RKO (cell line): ENCODE data around the gene NXN.
"Not testable (repeated sequence)": the region's sequence is repeated elsewhere in the genome, so short reads cannot be mapped to it uniquely, and the experiment has no call there.

ENCODE experiments used
- DNase-seq: peaks from one replicate; pipeline ENCODE4 v3.0.0-alpha.2; 2016; ENCODE audit warnings: low spot score

The NXN gene

DNA sequence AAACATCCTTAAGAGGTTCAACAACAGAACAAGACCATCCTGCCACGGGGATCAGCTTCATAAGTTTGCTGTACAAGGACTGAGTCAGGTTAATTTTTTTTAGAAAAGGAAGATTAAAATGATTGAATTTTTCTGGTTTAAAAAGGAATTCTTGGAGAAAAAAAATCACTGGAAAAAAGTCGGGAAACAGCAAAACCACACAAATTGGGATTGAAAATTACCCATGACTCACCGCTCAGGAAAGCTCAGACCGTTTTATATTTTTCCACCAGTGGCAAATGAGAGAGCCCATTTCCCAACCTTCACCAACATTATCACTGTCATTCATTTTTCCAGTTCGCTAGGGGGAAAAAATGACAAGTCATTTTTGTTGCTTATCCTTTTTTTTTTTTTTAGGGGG lies 150.8 kb downstream of the NXN start:
- no peak for DNase-seq

DNA sequence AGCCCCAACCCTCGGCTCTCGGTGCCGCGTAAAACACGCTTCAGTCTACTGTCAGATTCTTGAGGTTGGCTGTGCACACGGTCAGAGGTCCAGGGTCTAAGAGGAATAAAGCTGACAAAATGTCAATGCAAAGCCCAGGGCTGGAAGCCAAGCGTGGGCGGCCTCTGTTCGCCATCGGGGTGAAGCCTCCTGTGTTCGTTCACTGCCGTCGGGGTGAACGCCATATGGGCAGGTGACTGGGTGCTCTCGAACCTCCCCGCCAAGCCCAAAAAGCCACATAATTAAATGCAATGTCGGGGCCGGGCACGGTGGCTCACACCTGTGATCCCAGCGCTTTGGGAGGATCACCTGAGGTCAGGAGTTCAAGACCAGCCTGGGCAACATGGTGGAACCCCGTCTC lies 152.8 kb downstream of the NXN start:
- DNase-seq, result no peak

DNA sequence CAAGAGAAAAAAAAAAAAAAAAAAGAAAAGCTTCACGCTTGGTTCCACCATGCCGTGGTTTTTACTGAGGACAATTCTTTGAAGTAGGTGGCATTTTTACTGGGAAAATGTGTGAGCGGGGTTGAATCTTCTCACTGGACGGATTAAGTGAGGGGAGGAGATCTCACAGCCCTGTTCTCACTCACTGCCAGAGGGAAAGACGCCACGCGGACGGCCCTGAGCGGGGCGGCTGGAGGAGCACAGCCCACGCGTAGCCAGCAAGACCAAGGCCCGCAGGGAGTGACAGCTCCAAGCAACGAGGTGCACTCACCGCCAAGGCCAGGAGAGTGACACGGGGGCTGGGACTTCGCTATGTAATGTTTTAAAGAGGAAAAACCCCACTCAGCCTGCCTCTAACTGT lies 154.4 kb downstream of the NXN start:
- DNase-seq, result no peak

DNA sequence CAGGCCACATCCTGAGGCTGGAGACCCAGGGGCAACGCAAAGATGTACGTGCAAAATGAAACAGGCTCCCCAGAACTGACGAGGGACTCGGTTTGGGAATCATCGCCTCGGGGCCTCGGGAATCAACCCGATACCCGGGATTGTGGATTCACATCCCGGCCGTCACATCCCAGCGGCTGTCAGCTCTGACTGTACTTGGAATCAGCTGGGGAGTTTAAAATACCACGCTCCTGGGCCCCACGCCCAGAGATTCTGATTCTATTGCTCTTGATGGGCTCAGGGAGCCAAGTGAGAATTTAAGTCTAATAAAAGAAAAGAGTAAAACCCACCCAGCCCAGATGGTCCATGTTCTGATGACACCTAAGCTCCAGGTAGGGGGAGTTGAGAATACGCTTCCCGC lies 155.2 kb downstream of the NXN start:
- DNase-seq, result no peak

DNA sequence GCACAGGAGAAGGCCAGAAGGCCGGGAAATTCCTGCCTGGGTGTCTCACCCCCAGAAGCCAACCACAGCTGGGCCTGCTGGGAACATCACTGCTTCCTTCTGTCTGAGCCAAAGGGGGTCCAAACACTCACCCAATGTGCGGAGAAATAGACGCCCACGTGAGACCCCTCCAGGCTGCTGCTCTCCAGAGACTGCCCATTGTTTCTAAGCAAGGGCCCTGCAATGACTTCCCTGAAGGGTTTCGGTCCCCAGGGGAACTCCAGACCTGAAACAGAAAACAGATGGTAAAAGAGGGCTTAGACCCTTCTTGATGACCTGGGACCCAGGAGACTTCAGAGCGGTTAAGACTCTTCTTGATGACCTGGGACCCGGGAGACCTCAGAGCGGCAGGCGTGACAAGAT lies 156.1 kb downstream of the NXN start:
- no peak for DNase-seq

DNA sequence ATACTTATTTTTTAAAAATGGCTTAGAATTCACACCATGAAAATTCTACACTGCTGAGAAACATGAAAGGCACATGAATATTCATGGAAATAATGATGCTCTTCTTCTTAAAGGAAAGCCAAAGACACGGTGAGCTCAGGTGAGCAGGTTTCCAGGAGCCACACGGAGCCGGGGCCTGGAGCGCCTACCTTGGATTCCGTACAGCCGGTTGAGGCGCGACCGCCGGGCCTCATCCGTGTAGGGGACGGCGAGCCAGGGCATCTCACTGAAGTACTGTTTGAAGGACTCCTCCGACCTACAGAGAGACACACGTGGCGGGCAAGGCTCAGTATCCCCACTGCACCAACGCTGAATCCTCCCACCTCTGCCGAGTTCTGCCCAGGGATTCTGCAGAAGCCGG lies 160.3 kb downstream of the NXN start:
- no peak for DNase-seq

DNA sequence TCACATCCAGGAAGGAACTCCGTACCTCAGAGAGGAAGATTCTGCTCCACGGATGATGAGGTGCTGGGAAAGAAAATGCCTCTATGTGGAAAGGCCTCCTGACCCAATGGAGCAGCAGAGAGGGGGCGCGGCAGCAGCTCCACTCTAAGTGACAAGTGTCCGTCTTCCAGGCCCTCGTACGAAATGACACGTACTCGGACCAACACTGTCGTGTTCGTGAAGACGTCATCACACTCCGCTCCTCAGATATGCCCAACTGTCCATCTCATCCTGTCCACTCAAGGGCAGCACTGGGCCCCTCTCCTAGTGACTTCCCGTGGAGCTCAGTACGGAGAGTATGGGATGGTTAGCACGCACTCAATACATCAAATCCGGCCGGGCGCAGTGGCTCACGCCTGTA lies 165.2 kb downstream of the NXN start:
- DNase-seq, result no peak

DNA sequence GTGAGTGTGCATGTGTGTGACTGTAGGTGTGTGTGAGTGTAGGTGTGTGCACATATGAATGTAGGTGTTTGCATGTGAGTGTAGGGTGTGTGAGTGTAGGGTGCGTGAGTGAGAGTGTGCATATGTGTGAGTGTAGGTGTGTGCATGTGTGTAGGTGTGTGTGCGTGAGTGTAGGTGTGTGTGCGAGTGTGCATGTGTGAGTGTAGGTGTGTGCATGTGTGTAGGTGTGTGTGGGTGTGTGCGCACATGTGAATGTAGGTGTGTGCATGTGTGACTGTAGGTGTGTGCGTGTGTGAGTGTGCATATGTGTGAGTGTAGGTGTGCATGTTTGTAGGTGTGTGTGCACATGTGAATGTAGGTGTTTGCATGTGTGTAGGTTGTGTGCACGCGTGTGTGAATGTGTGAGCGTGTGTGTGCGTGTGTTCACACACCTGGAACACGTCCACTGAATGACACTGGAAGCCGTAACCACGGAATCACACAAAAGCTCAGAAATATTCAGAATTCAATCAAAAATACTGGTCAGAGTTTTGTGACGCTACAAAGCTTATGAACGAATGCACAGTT lies 166.9 kb downstream of the NXN start:
- DNase-seq, result no peak

DNA sequence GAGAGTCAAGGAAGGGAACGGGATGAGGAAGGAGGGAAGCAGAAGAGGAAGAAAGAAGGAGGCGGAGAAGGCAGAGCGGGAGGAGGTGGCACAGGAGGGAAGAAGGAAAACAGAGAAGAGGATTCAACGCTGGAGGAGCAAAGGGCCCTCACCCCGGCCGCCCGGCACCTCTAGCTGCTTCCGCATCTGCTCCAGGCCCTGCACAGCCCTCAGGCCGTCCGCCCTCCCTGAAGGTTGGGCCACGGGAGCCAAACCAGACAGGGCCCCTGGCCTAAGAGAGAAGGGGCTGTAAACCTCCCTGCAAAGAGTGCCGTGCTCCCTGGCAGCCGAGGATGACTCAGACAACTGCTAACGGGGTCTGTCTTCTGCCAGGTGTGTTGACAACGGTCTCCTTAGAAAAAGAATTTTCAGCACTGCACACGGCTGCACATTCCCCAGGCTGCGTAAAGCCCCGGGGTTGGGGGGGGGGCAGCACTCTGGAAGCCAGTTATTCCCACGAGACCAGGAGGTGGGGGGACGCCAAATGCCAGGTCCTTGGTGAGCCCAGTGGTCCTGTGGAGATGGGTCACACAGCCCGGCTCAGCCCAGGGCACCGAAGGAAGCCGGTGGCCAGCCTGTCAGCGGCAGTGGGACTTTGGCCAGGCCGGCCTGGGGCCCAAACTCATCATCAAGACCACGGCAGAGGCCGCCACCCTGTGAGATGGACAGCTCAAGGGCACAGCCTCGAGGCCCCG lies 168.4 kb downstream of the NXN start:
- no peak for DNase-seq

DNA sequence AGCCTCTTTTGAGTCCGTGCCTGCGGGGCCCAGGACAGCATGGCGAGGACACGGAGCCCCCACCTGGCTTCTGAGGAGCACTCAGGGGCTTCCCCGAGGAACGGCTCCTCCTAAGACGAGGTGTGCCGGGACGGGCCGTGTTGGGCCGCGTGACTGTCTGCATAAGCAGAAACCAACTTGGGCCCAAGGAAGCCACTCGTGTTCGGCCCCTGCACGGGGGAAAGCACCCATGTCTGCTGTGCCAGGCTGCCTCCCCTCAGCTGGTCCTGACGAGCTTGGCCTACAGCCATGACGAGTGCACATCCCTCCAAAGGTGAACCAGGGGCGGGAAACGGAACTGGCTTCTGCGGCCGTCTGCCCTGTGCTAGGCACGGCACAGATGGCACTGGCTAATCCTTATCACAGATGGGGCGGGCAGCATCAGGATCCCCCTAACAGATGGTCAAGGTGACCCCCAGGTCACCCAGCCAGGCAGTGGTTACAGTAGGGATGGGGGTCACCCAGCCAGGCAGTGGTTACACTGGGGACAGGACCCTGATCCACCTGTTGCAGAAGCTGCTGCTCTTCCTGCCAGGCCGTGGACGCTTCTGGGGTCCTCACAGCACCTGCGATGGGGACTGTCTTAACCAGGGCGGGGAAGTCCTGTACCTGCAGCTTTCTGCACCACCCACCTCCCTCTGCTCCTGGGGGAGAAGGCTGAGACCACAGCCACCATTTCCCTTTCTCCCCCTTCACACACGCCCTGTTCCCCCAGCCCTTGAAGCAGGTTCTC lies 171.9 kb downstream of the NXN start:
- no peak for DNase-seq

DNA sequence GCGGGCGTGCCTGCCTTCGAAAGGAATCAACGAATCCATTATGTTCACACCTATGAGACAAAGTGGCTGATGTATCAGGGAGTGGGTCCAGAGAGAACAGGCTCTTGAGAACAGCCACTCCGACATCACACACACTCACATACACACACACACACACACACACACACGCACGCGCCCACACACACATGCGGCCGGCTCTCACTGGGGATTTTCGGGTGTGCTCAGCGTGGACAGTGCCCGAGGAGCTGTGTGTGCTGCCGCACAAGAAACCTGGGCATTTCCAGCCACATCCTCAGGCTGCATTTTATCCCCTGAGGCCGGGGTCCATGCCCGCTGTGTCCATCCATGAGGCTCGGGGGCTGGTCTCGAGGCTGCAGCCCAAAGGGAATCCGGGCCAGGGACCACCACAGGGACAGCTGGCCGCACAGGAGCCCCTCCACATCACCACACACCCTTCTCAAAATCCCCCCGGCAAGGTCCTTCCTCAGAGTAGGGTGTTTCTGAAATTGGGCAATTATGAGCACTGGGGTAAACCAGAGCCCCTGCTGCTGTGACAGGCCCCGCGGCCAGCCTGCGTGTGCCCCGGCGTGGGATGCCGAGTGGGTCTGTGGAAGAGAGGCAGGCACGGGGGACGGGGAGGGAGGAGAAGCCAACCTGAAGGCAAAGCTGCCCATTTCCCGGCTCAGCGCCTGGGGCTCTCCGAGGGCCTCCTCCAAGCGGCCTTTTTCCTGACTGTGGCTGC lies 172.6 kb downstream of the NXN start:
- DNase-seq, result no peak

DNA sequence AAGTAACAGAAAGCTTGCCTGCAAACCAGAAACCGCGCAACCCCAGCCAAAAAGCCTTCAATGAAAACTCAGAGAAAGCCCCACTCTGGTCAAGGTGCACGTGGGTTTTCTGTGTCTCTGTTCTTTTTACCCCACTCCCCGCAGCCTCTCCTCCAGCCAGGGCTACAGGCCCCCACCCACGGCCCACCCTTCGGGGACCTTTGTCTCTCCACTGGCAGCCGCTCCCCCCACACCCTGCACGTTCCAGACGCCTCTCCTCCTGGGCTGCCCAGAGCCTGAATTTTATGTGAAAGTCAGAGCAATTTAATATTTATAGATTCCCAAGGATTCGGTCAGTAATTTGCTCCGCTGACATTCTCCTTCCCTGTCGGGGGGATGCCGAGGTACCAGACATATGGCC lies 173.2 kb downstream of the NXN start:
- DNase-seq, result no peak

DNA sequence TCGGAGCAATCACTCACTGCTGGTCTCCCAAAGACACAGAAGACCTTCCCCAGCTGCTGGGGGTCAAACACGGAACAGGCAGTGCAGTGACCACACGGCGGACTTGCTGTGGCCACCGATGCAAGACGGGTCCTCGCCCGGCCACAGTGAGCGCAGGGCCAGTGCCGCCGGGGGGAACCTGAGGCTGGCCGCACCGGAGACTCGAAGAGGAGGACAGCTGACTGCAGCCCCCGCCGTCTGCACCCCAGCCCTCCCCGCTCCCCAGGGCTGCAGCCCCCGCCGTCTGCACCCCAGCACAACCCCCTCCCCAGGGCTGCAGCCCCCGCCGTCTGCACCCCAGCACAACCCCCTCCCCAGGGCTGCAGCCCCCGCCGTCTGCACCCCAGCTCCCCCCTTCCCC lies 173.7 kb downstream of the NXN start:
- DNase-seq, result not testable (repeated sequence)

DNA sequence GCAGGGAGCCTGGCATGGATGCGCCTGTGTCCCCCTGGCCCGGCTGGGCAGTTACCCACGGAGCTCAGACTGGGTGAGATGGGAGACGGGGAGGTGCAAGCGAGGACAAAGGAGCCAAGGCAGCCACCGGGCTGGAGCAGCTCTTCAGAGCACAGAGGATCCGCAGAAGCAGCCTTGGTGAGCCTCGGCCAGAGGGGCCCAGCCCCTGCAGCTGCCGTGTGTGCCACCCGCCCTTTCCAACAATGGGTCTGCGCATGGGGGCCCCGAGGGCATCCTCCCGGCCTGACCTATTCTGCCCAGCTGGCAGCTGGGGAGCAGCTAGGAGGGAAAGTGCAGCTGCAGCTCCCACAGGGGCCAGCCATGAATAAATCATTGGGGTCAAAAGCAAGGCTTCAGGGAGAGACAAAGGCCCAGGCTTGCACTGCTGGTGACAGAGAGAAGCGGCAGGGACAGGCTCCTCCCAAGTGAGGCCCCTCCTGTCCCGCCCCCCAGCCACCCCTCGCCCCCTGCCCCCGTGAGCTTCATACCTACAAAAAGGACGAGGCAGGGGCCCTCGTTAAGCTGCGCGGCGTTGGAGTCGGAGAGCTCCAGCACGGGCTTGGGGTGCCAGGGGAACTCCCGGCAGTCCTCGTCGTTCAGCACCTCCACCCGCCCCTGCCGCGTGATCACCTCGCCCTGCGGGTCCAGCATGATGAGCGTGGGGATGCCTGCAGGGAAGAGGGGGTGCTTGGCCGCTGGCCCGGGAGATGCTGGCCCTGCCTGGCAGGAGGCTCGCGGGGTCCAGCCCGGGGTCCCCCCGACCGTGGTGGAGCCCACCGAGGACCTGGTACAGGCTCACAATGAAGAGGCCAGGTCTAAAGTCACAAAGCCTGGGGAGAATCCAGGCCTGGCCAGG lies 174.8 kb downstream of the NXN start:
- no peak for DNase-seq

DNA sequence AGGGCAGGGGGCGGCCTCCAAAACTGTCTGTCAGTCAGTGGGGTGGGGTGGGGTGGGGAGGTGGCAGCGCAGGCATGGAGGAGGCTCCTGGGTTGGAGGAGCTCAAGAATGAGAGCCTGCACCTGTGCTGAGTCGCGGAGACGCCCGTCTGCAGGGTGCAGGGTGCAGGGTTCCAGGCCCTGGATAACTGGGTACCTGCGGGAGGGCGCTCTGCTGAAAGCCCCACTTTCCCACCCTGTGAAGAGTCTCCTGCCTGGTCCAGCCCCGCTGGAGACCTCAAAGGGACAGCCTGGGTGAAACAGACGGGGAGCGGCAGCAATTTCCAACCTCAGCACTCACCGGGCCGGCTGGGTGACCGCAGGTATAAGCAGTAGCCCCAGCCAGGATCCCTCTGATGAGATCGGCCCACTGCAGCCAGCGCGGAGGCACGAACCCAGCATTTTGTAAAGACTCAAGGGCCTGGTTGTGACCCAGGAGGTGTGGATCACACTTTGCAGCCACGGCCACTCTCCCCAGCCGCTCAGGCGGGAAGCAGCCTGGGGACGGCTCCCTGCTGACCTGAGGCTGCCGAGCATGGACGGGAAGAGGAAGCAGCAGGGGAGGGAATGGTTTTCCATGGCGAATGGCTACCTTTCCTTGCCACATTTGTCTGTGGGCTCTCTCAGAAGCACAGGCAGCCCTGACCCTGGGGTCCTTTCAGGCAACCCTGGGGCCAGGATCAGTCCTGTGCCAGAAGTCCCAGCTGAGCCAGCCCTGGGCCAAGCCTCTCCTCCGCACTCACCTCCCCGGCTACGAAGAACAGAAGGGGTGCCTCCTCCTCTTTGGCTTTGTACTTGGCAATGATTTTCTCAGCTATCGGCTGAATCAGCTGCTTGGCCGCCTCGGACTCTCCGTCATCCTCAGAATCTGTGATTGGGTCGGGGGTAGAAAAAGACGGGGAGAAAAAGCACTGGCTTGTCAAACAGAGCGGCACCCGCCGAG lies 176.4 kb downstream of the NXN start:
- no peak for DNase-seq

DNA sequence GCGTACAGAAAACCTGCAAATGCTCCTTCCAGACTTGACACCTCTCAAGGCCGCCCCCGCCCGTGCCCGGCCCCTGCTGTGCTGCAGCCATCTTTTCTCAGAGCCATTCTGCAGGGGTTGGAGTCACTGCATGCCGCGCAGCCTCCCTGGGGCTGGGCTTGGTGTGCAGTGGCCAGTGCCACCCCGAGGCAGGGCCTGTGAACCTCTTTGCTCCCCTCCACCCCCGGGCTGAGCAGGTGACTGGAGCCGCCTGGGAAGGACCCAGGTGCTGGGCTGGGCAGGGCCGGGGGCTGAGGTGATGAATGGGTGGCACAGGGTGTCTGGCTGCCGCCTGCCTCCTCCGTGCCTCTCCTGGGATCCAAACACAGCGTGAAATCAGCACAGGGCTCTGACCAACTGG lies 177.1 kb downstream of the NXN start:
- no peak for DNase-seq

DNA sequence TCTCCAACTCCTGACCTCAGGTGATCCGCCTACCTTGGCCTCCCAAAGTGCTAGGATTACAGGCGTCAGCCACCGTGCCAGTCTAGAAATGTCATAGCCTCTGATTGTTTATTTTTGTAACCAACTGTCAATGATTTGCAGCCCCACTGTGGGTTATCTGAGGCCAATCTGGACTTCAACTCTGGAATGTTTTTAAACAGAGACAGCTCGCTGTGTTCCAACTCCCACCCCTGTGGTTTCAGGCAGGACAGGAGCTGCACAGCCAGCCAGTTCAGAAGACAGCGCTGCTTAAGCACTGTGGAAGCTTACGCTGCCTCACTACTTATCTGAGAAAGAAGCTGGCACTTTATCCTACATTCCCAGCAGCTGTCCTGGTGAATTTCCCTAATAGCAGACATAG lies 177.9 kb downstream of the NXN start:
- no peak for DNase-seq

DNA sequence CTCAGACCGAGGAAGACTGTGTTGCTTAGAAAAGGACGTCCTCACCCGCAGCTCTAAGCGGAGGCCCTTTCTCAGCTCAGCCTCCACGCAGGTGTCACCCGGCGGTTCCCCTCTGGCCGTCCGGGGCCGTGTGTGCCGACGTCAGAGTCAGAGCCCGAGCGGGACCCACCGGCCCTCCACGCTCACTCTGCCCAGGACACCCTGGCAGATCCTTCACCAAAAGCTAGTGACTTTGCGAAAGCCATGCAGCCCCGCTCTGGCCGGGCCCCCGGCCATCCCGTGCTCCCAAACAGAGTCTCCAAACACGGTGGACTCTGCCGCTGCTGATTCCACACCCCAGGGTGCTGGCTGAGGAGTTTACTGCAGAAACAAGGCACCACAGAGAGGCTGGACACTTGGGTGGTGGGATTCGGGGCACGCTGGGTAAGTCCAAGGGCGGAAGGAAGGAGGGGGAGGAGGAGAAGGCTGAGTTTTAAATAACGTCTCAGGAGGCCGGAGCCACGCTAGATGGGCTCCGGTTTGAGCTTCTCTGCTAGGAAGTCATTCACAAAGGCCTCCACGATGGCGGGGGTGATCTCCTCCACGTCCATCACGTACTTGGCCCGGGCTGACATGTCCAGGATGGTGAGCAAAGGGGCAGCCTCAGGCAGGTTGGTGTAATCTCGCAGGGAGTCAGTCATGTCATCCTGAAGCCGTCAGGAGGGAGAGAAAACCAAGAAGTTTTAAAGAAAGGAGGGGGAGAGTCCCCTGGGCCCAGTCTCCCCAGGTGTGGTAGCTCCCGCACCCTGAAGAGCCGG lies 178.9 kb downstream of the NXN start:
- no peak for DNase-seq

DNA sequence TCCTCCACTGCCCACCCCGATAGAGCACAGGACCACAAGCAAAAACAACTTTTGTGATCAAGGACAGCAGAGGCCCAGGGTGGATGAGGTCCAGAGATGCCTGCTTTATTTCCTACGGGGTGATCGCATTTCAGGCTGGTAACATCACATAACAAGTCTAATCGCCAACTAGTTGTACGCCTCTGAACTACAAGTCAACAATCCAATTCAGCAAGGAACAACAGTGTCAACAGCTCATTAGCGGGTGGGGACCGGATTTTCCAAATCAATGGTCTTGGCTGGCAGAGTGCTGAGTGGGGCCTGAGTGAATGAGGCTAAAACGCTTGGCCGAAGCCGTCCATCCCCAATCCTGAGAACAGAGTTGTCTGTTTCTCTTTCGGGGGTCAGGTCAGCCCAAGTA lies 180.3 kb downstream of the NXN start:
- DNase-seq, result no peak

DNA sequence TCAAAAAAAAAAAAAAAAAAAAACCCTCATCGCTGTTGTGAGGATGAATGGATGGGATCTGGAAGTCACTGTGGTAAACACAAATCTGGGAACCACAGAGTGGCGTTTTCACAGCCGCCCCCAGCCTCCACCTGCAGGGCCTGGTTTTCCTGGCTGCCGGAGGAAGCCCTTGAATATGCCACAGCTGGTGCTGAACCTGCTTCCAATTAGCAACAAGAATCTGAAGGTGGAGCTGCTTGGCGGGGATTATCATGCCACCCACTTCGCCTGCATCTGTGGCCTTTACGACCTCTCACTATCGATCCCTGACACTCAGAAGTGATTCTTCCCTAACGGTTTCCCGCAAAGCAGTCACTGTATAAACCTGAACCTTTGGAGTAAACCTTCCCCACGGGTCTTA lies 181.3 kb downstream of the NXN start:
- DNase-seq, result no peak
